ENCODE results near the gene TBK1.
A peak's percentile ranks its signal among the peaks of the same experiment; 100 is the strongest.

The TBK1 gene

DNA sequence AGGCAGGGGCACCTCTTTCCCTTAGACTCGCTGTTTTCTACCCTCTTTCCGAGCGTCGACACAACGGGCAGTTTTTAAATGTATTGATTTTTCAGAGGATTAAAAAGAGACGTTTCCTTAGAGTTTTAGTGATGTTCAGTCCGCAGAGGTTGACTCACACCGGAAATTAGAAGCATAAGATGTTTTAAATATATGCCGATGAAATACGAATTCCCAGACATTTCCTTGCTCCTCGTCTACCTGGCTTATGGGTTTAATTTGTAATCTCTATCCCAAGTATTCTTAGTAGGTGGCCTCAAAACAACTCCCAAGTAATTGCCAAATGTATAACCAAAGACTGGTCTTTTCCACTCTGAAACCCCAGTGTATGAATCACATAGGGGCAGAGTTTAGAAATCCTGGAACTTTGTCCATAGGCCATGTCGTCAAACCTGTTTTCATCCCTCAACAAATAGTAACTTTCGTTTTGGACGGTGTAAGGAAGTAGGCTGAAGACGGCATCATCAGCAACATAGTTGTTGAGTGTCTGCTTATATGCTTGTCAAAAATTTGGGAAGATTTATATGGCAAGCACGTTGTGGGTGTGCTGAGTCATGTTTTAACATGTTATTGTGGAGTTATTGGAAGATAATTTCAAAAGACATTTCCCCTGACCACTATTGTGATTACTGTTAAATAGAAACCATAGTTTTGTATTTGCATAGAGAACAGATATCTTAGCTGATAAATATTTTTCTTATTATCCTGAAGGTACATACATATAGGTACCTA, 824 bp downstream of the TBK1 start:
- peak in 1 of 2 experiments; percentile 22 for DNase-seq

GRCh38 chr12:64455506-64455905, 3.6 kb downstream of the TBK1 start:
- DNase-seq: no peak

GRCh38 chr12:64456119-64456518, 4.2 kb downstream of the TBK1 start:
- DNase-seq: no peak

DNA sequence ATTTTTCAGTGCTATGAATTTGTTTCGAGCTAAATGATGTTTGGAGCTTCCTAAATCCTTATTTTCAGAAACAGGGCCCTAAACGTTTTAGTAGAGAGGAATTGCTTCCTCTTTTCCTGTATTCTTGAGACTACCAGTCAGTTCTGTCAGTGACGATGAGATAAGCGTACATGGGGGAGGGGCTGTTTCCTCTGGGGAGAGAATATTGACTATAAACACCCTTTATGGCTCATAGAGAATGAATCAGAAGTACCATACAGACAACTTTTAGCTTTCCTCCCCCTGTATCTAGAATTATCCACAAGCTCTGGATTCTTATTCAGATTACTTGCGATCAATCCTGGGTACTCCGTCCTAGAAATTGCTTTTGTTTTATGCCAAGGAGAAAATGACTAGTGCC, 5.1 kb downstream of the TBK1 start:
- no peak for DNase-seq

- DNase-seq: no peak
These were observed 5.5 kb downstream of the TBK1 start for GRCh38 chr12:64457466-64457865.

- no peak for DNase-seq
These were observed 6.0 kb downstream of the TBK1 start for GRCh38 chr12:64457923-64458322.

DNA sequence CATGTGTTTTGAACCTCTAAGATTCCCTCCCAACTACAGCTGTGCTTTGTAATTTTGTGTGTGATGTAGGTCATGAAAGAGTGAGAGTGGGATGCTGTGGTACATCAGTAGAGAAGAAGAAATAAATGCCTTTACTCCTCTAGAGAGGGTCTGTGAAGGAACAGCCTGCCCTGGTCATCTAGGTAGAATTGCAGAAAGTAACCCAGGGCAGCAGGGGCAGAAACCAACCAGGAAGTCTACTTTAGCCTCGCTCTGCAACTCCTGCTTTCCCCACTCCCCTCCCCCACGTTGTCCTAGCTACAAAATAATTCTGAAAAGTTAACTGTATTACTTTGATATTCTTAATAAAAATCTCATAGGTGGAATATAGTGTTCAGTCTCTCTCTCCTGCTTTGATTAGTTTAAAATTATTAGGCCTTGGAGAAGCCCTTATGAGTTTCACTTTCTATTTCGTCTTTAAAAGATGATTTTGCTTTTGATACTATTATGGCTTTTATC, 7.5 kb downstream of the TBK1 start:
- no peak for DNase-seq

DNA sequence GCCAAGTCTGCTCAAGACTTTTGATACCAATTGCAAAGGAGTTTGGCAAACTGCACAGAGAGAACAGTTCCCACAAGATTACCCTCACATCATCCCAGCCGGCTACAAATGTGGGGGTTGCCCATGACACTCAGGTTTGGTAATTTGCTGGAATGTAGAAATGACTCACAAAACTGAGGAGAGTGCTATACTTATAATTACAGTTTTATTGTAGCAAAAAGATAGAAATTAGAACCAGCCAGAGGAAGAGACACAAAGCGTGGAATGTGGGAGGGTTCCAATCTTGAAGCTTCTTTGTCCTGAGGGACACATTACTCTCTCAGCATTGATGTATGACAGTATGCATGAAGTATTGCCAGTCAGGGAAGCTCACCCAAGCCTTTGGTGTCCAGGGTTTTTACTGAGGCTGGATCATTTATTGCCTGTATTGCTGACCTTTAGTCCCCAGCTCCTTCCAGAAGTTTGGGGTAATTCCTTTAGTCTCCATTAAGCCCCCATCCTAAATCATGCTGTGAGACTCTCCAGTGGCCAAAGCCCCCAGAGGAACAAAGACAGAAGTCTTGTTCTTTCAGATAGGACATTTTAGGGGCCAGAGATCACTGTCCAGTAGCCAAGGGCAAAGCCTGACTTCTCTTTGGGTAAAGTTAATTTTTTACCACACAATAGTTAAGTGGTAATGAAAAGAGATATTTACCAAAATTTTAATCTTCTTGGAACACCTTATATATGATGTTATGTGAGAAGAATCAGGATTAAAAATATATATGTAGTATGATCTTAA, 9.9 kb downstream of the TBK1 start:
- no peak for DNase-seq

DNA sequence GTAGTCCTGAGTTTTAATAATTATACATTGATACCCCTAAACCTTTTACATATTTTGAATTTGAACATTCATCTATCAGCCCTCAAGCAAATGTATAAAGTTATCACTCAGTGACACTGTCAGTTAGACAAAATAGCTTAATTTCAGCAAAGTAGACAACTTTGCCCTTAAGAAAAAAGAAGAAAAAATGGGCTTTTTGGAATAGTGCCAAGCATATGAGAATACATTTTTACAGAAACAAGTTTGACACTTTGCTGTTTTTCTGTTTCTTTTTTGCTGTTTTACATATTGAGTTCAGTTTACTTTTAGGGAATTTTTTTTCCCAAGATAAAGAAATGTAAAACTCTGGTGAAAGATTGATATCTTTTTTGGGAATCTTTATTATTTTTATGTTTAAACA, 14.3 kb downstream of the TBK1 start:
- no peak for DNase-seq

GRCh38 chr12:64468966-64469365, 17.0 kb downstream of the TBK1 start:
- no peak for DNase-seq

- DNase-seq: no peak
These were observed 17.7 kb downstream of the TBK1 start for GRCh38 chr12:64469455-64470142.

DNA sequence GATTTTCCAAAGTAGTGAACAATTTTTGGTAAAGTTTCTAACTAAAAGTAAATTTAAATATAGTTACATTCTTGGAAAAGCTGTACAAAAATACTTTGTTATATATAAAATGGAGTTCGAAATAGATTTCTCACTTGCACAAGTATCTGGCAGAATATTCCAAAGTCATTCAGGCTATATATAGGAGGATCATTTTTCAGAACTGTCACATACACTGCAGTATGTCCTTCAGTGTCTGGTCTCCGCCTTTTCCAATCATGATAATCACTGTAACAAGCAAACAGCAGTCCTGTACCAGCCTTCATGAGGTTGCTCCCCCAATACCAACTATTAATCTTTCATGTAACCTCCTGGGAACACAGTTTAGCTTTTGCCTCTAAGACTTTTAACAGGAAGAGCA, 18.6 kb downstream of the TBK1 start:
- DNase-seq: no peak

GRCh38 chr12:64473176-64473575, 21.3 kb downstream of the TBK1 start:
- DNase-seq: no peak

- no peak for DNase-seq
These were observed 23.6 kb downstream of the TBK1 start for GRCh38 chr12:64475518-64475917.

DNA sequence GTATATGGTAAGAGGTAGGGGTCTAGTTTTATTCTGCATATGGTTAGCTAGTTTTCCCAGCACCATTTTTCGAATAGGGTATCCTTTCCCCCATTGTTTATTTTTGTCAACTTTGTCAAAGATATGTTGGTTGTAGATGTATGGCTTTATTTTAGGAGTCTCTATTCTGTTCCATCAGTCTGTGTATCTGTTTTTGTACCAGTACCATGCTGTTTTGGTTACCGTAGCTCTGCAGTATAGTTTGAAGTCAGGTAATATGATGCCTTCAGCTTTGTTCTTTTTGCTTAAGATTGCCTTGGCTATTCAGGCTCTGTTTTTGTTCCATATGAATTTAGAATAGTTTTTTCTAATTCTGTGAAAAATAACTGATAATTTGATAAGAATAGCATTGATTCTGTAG, 24.9 kb downstream of the TBK1 start:
- no peak for DNase-seq

DNA sequence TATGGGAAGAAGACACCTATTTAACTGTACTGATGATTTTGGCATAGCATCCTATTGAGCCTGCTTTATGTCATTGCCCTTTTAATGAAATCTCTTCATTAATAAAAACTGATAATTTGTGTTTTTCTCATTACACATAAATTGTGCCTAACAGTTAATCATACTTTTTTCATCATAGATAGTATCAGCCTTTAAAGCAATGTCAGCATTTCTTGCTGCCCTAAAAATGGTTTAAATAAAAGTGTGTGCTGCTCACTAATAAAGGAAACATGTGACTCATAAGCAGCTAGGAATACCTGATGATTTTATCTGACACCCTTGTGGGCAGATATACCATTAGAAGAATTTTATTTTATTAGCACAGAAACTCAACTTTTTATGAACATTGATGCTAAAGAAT, 26.7 kb downstream of the TBK1 start:
- DNase-seq: no peak

GRCh38 chr12:64480148-64480547, 28.2 kb downstream of the TBK1 start:
- DNase-seq: no peak

DNA sequence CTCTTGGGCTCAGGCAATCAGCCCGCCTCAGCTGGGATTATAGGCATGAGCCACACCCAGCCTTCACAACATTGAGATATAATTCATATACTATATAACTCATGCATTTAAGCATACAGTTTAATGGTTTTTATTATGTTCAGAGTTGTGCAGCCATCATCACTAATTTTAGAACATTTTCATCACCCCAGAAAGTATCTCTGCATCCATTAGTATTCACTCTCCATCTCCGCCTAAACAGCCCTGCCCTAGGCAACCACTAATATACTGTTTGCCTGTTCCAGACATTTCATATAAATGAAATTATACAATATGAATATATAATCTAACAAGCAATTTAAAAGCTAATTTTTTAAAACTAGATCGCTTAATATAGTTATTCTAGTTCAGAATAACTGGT, 34.7 kb downstream of the TBK1 start:
- DNase-seq: no peak

DNA sequence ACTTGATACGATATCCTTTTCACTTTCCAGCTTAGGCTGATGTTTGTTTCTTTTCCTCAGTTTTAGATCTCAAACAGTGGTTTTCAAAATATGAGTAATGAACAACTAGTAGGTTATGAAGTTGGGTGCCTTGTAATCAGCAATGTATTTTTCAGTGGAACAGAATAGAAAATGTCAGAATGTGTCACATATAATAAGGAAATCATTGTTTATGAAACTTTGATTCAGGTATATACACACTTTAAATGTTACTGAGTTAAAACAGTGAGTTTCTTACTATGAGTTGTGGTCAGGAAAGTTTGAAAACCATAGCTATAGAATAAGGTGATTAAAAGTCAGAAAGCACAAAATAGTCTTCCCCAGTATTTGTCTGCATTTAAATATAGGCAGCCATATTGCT, 39.8 kb downstream of the TBK1 start:
- DNase-seq: no peak

GRCh38 chr12:64493513-64493912, 41.6 kb downstream of the TBK1 start:
- no peak for DNase-seq

DNA sequence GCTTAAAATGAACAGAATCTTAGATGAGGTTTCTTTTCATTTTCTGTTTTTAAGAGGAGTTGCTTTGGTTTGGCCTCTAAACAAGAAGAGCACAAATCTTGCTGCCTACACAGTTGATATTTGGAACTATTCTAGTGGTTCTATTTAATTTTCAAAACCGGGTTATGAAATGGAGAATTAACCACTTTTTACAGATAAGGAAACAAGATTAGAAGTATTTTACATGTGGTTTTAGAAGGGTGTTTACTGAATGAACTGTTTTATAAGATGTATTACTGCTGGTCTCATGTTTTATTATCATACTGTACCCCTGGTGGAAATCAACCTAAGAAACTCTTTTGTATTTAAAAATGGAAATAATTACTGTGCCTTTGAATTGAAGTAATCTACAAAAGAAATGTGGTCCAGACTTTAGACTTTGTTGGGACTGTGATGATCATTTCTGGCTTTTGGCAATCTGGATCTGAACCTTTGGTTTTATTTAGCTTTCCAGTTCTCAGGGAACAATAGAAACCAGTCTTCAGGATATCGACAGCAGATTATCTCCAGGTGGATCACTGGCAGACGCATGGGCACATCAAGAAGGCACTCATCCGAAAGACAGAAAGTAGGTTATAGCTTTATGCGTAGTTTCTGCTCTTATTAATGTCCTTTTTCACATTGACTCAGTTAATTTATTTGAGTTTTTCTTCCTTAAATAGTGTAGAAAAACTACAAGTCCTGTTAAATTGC, 43.2 kb downstream of the TBK1 start:
- no peak for DNase-seq

GRCh38 chr12:64496839-64497400, 45.0 kb downstream of the TBK1 start:
- DNase-seq: no peak

DNA sequence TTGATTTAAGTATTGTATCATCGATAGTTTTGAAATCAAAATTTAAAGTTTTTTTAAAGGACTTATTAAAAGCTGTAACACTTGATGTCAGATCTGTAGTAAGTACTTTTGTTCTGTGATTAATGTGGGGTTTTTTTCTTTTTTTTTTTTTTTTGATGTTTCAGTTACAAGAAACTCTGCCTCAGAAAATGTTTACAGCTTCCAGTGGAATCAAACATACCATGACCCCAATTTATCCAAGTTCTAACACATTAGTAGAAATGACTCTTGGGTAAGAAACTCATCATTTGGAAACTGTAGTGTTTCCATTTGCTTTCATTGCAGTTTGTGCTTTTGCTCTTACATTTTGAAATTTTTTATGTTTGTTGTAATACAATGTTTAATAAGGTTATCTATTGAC, 45.6 kb downstream of the TBK1 start:
- DNase-seq: no peak
